ENCODE data around the gene CYB561. TPM values are rescaled to one million over a fixed set of nuclear protein-coding genes. Genes with fewer than 3 reads are reported as not detected.
A peak's percentile ranks its signal among the peaks of the same experiment; 100 is the strongest.

Gene CYB561
- total and polyA plus RNA-seq, 9 of the 15 experiments (the other 6 are each of a cell fraction or from before 2014, with no cell fraction given), result 4.0 to 30.8 (median 17.4) TPM

DNA sequence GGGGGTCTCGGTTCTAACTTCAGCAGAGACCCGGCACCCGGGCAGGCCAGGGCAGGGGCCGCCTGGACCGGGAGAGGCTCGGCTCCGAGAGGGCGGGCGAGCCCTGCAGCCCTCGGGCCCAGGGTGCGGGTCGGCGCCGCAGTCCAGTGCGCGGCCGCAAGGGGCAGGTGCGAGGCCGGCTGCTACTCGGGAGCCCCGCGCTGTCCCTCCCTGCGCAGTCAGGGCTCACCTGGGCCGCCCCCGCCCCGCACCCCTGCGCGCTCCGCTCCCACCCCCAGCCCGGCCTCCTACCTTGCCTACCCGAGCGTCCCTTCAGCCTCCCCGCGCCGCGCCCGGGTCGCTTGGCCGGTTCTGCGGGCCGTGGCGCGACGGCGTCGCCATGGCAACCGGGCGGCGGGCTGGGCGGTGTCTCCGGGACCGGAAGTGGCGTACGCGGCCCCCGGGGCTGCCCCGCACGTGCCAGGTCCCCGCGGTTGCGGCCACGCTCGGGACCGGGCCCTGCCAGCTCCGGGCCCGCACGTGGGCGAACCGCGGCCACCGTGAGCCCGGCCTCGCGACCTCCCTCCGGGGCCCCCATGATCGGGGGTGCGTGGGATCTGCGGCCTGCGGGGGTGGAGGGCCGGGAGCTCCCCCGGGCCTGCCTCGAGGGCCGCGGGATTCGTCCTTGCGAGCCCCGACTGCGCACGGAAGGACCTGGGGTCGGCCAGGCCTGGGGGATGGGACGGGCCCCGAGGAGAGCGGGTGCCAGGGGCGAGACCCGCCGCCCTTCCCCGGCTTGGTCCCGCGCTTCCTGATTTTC, at the start of gene CYB561 (continued):
- TF ChIP-seq, protein P1, sequence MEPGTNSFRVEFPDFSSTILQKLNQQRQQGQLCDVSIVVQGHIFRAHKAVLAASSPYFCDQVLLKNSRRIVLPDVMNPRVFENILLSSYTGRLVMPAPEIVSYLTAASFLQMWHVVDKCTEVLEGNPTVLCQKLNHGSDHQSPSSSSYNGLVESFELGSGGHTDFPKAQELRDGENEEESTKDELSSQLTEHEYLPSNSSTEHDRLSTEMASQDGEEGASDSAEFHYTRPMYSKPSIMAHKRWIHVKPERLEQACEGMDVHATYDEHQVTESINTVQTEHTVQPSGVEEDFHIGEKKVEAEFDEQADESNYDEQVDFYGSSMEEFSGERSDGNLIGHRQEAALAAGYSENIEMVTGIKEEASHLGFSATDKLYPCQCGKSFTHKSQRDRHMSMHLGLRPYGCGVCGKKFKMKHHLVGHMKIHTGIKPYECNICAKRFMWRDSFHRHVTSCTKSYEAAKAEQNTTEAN (CRISPR knock-in tag; IDR thresholded peaks at IDR 0.05), result 0 out of 2 replicates have a peak, but pooled peaks have one; percentile 5
- TF ChIP-seq ZBTB17 (CRISPR knock-in tag; IDR thresholded peaks at IDR 0.05) (peak; percentile 69; the same call in 1 of the 2 replicates), HLTF (IDR thresholded peaks at IDR 0.05) (no peak), CREB1 (IDR thresholded peaks at IDR 0.05) (peak; percentile 51; the same call in 1 of the 2 replicates), CREB1 (CRISPR knock-in tag; IDR thresholded peaks at IDR 0.05) (peak; percentile 35; the same call in 1 of the 2 replicates), GABPB1 (CRISPR knock-in tag; IDR thresholded peaks at IDR 0.05) (peak; percentile 81), TEAD1 (CRISPR knock-in tag; IDR thresholded peaks at IDR 0.05) (peak in 1 of 2 experiments; percentile 93; a peak in 2 of 4 replicates), FOXJ2 (tag; IDR thresholded peaks at IDR 0.05) (0 out of 2 replicates have a peak, but pooled peaks have one; percentile 38), KLF13 (tag; IDR thresholded peaks at IDR 0.05; ENCODE audit: borderline replicate concordance, low read depth) (no peak), NELFE (IDR thresholded peaks at IDR 0.05; ENCODE audit: insufficient read depth, insufficient read length) (no peak), ZBTB8A (IDR thresholded peaks at IDR 0.05; ENCODE audit: partially characterized antibody) (no peak), DNMT1 (IDR thresholded peaks at IDR 0.05) (no peak), PHF8 (IDR thresholded peaks at IDR 0.05; ENCODE audit: borderline replicate concordance, low read length) (no peak; the same call in 1 of the 2 replicates), RB1 (IDR thresholded peaks at IDR 0.05; ENCODE audit: low read depth) (peak; percentile 69; the same call in 1 of the 2 replicates), SMAD4 (CRISPR knock-in tag; conservative IDR thresholded peaks at IDR 0.05) (peak; percentile 50), CXXC5 (CRISPR knock-in tag; IDR thresholded peaks at IDR 0.05) (peak; percentile 97)
- TF ChIP-seq, protein P2, sequence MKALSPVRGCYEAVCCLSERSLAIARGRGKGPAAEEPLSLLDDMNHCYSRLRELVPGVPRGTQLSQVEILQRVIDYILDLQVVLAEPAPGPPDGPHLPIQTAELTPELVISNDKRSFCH (CRISPR knock-in tag; IDR thresholded peaks at IDR 0.05), result no peak
- TF ChIP-seq, protein P2 (tag; IDR thresholded peaks at IDR 0.05), result peak; percentile 62
- TF ChIP-seq, protein P3, sequence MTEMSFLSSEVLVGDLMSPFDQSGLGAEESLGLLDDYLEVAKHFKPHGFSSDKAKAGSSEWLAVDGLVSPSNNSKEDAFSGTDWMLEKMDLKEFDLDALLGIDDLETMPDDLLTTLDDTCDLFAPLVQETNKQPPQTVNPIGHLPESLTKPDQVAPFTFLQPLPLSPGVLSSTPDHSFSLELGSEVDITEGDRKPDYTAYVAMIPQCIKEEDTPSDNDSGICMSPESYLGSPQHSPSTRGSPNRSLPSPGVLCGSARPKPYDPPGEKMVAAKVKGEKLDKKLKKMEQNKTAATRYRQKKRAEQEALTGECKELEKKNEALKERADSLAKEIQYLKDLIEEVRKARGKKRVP (CRISPR knock-in tag; IDR thresholded peaks at IDR 0.05), result no peak
- TF ChIP-seq, protein P4, sequence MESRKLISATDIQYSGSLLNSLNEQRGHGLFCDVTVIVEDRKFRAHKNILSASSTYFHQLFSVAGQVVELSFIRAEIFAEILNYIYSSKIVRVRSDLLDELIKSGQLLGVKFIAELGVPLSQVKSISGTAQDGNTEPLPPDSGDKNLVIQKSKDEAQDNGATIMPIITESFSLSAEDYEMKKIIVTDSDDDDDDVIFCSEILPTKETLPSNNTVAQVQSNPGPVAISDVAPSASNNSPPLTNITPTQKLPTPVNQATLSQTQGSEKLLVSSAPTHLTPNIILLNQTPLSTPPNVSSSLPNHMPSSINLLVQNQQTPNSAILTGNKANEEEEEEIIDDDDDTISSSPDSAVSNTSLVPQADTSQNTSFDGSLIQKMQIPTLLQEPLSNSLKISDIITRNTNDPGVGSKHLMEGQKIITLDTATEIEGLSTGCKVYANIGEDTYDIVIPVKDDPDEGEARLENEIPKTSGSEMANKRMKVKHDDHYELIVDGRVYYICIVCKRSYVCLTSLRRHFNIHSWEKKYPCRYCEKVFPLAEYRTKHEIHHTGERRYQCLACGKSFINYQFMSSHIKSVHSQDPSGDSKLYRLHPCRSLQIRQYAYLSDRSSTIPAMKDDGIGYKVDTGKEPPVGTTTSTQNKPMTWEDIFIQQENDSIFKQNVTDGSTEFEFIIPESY (CRISPR knock-in tag; IDR thresholded peaks at IDR 0.05), result peak; percentile 38; the same call in 1 of the 2 replicates
- TF ChIP-seq, protein P5, sequence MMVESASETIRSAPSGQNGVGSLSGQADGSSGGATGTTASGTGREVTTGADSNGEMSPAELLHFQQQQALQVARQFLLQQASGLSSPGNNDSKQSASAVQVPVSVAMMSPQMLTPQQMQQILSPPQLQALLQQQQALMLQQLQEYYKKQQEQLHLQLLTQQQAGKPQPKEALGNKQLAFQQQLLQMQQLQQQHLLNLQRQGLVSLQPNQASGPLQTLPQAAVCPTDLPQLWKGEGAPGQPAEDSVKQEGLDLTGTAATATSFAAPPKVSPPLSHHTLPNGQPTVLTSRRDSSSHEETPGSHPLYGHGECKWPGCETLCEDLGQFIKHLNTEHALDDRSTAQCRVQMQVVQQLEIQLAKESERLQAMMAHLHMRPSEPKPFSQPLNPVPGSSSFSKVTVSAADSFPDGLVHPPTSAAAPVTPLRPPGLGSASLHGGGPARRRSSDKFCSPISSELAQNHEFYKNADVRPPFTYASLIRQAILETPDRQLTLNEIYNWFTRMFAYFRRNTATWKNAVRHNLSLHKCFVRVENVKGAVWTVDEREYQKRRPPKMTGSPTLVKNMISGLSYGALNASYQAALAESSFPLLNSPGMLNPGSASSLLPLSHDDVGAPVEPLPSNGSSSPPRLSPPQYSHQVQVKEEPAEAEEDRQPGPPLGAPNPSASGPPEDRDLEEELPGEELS (CRISPR knock-in tag; IDR thresholded peaks at IDR 0.05; ENCODE audit: borderline replicate concordance), result peak; percentile 38; the same call in 1 of the 2 replicates
